GM19025 (cell line): ENCODE data around the gene KIAA1755.

Experiments used
- ATAC-seq: cut with Tn5 transposase; IDR thresholded peaks from one replicate; pipeline ENCODE4 v1.9.1; 2021; ENCODE audit warnings: mild to moderate bottlenecking, low read depth, moderate library complexity; ENCODE audit not compliant: unreplicated experiment

Gene KIAA1755

GRCh38 chr20:38170219-38170825, 90.2 kb downstream of the KIAA1755 start:
- ATAC-seq = no peak

- no peak for ATAC-seq
Measured at GRCh38 chr20:38169636-38170193, 90.8 kb downstream of the KIAA1755 start.

DNA sequence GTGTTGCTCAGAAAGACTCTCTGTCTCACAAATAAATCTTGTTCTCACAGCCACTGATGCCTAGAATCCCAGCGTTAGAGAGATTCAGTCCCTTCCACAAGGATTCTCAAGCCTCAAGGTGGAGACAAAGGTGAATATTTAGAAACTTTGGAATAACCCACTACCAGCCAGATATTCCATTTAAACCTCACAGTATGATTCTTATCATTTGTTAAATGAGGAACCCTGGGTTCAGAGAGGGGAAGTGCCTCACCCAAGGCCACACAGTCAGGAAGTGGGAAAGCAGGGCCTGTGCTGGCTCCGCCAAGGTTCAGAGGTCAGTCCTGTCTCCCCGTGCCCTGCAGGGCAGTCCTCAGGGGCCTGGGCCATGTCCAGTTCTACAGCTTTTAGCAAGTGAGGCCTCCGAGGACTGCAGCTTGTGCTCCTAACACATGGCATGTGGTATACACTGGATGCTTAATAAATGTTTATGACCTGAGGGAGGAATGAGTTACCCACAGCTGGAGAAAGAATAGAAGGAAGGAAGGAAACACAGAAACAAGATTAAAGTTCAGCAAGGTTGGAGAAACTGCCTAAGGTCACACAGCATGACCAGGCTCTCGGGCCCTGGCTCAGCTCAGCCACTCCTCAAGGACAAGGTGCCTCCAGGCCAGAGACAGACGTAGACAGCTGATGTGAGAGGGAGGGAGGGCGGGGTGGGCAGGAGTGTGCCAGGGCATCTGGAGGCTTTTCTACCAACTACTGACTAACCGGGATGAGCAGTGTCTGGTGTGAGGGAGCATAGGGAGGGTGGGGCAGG, 91.5 kb downstream of the KIAA1755 start:
- no peak for ATAC-seq

- no peak for ATAC-seq
Measured at GRCh38 chr20:38167851-38168760, 92.4 kb downstream of the KIAA1755 start.

DNA sequence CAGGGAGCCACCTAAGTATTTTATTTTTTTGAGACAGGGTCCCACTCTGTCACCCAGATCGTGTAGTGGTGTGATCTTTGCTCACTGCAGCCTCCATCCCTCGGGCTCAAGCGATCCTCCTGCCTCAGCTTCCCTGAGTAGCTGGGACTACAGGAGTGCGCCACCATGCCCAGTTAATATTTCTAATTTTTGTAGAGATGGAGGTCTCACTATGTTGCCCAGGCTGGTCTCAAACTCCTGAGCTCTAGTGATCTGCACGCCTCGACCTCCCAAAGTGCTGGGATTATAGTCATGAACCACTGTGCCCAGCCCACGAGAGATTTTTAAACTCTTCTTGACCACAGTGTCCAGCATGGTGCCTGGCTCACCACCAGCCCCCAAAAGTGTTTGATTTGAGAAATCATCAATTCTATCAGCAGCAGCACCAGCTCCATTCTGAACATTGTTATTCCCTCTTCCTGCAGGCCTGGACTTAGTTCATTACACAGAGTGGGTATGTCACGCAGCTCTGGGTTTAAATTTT, 93.1 kb downstream of the KIAA1755 start:
- ATAC-seq = no peak

GRCh38 chr20:38166703-38167233, 93.8 kb downstream of the KIAA1755 start:
- ATAC-seq = no peak

DNA sequence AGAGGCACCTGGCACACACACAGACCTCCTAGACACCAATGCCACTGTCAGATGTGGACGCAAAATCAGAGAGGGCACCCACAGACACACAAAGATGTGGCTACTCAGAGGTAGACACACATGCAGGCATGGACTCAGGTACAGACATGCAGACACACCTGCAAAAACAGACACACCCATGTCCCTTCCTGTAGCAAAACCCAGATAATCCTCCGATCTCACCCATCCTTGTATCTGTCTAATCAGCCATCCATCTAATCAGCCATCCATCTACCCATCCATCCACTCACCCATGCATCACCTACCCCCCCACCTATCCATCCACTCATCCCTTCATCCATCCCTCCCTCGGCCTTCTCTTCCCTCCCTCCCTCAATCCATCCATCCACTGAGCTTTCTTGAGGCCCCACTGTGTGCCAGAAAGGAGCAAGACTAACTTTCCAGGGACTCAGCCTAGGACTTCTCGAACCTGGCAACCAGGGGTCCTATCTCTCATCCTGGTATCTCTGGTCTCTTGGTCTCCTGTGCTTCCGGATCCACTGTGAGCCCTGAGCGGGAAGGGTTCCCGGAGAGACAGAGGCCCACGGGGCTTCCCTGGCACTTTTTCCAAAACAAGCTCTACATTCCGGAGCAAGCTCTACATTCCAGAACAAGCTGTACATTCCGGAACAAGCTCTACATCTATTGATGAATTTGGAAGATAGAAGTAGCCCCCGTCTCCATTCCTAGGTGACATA, 94.4 kb downstream of the KIAA1755 start:
- no peak for ATAC-seq

- ATAC-seq = peak; percentile 91
Measured at GRCh38 chr20:38165089-38165965, 95.2 kb downstream of the KIAA1755 start, which contains the start of gene TGM2. Gene TGM2 (minus strand): TSS chr20:38165270. CDS start chr20:38165198, 72 bp downstream.

- ATAC-seq = no peak
Measured at GRCh38 chr20:38164624-38165088, 95.9 kb downstream of the KIAA1755 start.

DNA sequence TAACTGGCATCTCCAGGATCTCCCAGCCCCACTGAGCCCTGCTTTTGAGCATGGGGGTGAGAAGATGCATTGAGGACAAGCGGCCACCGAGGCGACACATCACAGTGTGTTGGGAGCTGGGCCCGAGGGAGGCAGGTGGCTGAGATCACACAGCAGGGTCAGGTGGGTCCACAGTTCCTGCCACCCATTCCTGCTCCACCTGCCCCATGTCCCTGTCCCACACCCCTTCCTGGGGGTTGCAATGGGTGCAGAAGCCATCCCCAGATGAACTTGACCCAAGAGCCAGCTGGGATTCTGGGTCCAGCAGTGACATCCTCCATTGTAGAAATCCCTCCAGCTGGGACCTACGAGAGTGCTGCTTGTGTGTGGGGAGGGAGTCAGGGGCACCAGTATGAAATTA, 96.5 kb downstream of the KIAA1755 start:
- no peak for ATAC-seq

GRCh38 chr20:38162878-38163875, 97.4 kb downstream of the KIAA1755 start:
- no peak for ATAC-seq

GRCh38 chr20:38162149-38162548, 98.4 kb downstream of the KIAA1755 start:
- no peak for ATAC-seq

- ATAC-seq = no peak
Measured at GRCh38 chr20:38161412-38161774, 99.1 kb downstream of the KIAA1755 start.
